ENCODE measurements around the gene CTXN2.
A peak's percentile ranks its signal among the peaks of the same experiment; 100 is the strongest.

Gene CTXN2

GRCh38 chr15:48176112-48176511, 15.4 kb upstream of the CTXN2 start:
- H3K9me3 ChIP-seq (replicated peaks in 1 of 11): peaks cover 0 to 9% (median 0%) of the 10 kb centered on the region in 11 experiments; a peak in 3 of 22 replicates
- no peaks in the 10 kb centered on the region; a peak in 1 of 22 replicates for H3K27me3 ChIP-seq
- H4K20me1 ChIP-seq: no peaks in the 10 kb centered on the region
- no peak overlapping the region for H3K27ac ChIP-seq
- H3K4me1 ChIP-seq: peaks cover 0 to 8% (median 0%) of the 10 kb centered on the region in 10 experiments; a peak in 5 of 20 replicates
- no peaks in the 10 kb centered on the region for H3K36me3 ChIP-seq
- no peak overlapping the region for H3K4me3 ChIP-seq
- no peak overlapping the region for H3K9ac ChIP-seq
- H3K4me2 ChIP-seq: no peak overlapping the region
- TF ChIP-seq Cebpa-rat (IDR thresholded peaks at IDR 0.05): no peak

- peak overlapping the region in 6 of 10 experiments; percentile 58 to 67 (median 65); a peak in 6 of 20 replicates for H3K4me3 ChIP-seq
- peak overlapping the region in 1 of 11 experiments; percentile 65; a peak in 1 of 22 replicates for H3K27ac ChIP-seq
- H3K36me3 ChIP-seq: no peaks in the 10 kb centered on the region
- peaks cover 0 to 9% (median 0%) of the 10 kb centered on the region in 11 experiments; a peak in 3 of 22 replicates for H3K9me3 ChIP-seq (replicated peaks in 1 of 11)
- H3K9ac ChIP-seq: no peak overlapping the region; a peak in 1 of 22 replicates
- no peaks in the 10 kb centered on the region for H4K20me1 ChIP-seq
- peaks cover 0 to 8% (median 0%) of the 10 kb centered on the region in 10 experiments; a peak in 5 of 20 replicates for H3K4me1 ChIP-seq
- H3K4me2 ChIP-seq: peak overlapping the region; percentile 18 to 68 (median 58); a peak in 19 of 22 replicates
- TF ChIP-seq Cebpa-rat (IDR thresholded peaks at IDR 0.05): no peak
- no peaks in the 10 kb centered on the region; a peak in 1 of 22 replicates for H3K27me3 ChIP-seq
Measured at GRCh38 chr15:48176957-48177356, 14.5 kb upstream of the CTXN2 start.

- peak overlapping the region; percentile 47 to 68 (median 58); a peak in 19 of 22 replicates for H3K4me2 ChIP-seq
- peaks cover 0 to 8% (median 0%) of the 10 kb centered on the region in 10 experiments; a peak in 5 of 20 replicates for H3K4me1 ChIP-seq
- H3K27me3 ChIP-seq: no peaks in the 10 kb centered on the region; a peak in 1 of 22 replicates
- TF ChIP-seq Cebpa-rat (IDR thresholded peaks at IDR 0.05): no peak
- no peaks in the 10 kb centered on the region for H4K20me1 ChIP-seq
- peak overlapping the region in 9 of 11 experiments; percentile 62 to 80 (median 67); a peak in 11 of 22 replicates for H3K27ac ChIP-seq
- peak overlapping the region; percentile 68 to 85 (median 76); a peak in 21 of 22 replicates for H3K9ac ChIP-seq
- H3K4me3 ChIP-seq: peak overlapping the region; percentile 56 to 74 (median 64)
- peaks cover 0 to 7% (median 0%) of the 10 kb centered on the region in 11 experiments; a peak in 3 of 22 replicates for H3K9me3 ChIP-seq (replicated peaks in 1 of 11)
- H3K36me3 ChIP-seq: no peaks in the 10 kb centered on the region
Measured at GRCh38 chr15:48177383-48177765, 14.1 kb upstream of the CTXN2 start.

- Histone ChIP-seq H3K9me3 (replicated peaks in 1 of 11) (peaks cover 0 to 7% (median 0%) of the 10 kb centered on the region in 11 experiments; a peak in 3 of 22 replicates), H3K4me2 (peak within 1 kb of the TSS; percentile 47 to 68 (median 58)), H3K4me3 (peak within 1 kb of the TSS; percentile 56 to 74 (median 64)), H3K9ac (peak within 1 kb of the TSS; percentile 68 to 85 (median 76)), H3K36me3 (no peaks in the 10 kb centered on the region), H3K27me3 (no peaks in the 10 kb centered on the region; a peak in 1 of 22 replicates), H4K20me1 (no peaks in the 10 kb centered on the region), H3K4me1 (peaks cover 0 to 8% (median 0%) of the 10 kb centered on the region in 10 experiments; a peak in 5 of 20 replicates), H3K27ac (peak within 1 kb of the TSS; percentile 59 to 80 (median 66); a peak in 21 of 22 replicates)
- no peak for TF ChIP-seq Cebpa-rat (IDR thresholded peaks at IDR 0.05)
Measured at GRCh38 chr15:48177766-48178647, 13.5 kb upstream of the CTXN2 start, which contains the start of gene MYEF2. Gene MYEF2 (minus strand): TSS chr15:48178295. CDS start chr15:48178237, 58 bp downstream.

- Histone ChIP-seq H3K27me3 (no peaks in the 10 kb centered on the region; a peak in 1 of 22 replicates), H4K20me1 (no peaks in the 10 kb centered on the region), H3K4me3 (peak overlapping the region; percentile 56 to 74 (median 64); a peak in 14 of 20 replicates), H3K9me3 (replicated peaks in 1 of 11) (peaks cover 0 to 3% (median 0%) of the 10 kb centered on the region in 11 experiments; a peak in 2 of 22 replicates), H3K4me2 (peak overlapping the region in 9 of 11 experiments; percentile 33 to 68 (median 58); a peak in 8 of 22 replicates), H3K36me3 (no peaks in the 10 kb centered on the region), H3K27ac (no peak overlapping the region), H3K9ac (0 out of 22 replicates have a peak overlapping the region, but pooled peaks of 1 of the 11 experiments have one; percentile 76), H3K4me1 (peaks cover 0 to 8% (median 0%) of the 10 kb centered on the region in 10 experiments; a peak in 5 of 20 replicates)
- TF ChIP-seq Cebpa-rat (IDR thresholded peaks at IDR 0.05): no peak
Measured at GRCh38 chr15:48178648-48178931, 12.9 kb upstream of the CTXN2 start.

- no peaks in the 10 kb centered on the region for H3K9me3 ChIP-seq (replicated peaks in 1 of 11)
- no peaks in the 10 kb centered on the region for H3K36me3 ChIP-seq
- H3K4me2 ChIP-seq: no peak overlapping the region
- no peak overlapping the region for H3K9ac ChIP-seq
- no peaks in the 10 kb centered on the region for H4K20me1 ChIP-seq
- no peak overlapping the region for H3K4me3 ChIP-seq
- H3K4me1 ChIP-seq: no peaks in the 10 kb centered on the region
- no peaks in the 10 kb centered on the region; a peak in 1 of 22 replicates for H3K27me3 ChIP-seq
- TF ChIP-seq Cebpa-rat (IDR thresholded peaks at IDR 0.05): no peak
- no peak overlapping the region for H3K27ac ChIP-seq
Measured at GRCh38 chr15:48182749-48183148, 8.7 kb upstream of the CTXN2 start.

- H3K4me2 ChIP-seq: no peak overlapping the region
- H3K9ac ChIP-seq: no peak overlapping the region
- no peaks in the 10 kb centered on the region for H3K4me1 ChIP-seq
- no peaks in the 10 kb centered on the region for H3K36me3 ChIP-seq
- TF ChIP-seq Cebpa-rat (IDR thresholded peaks at IDR 0.05): peak in 1 of 11 experiments; percentile 47; a peak in 2 of 22 replicates
- no peaks in the 10 kb centered on the region for H3K27me3 ChIP-seq
- no peak overlapping the region for H3K27ac ChIP-seq
- H4K20me1 ChIP-seq: no peaks in the 10 kb centered on the region
- no peaks in the 10 kb centered on the region for H3K9me3 ChIP-seq (replicated peaks in 1 of 11)
- no peak overlapping the region for H3K4me3 ChIP-seq
Measured at GRCh38 chr15:48185529-48185928, 5.9 kb upstream of the CTXN2 start.

GRCh38 chr15:48186271-48186670, 5.2 kb upstream of the CTXN2 start:
- Histone ChIP-seq H3K4me2 (no peak overlapping the region), H4K20me1 (no peaks in the 10 kb centered on the region), H3K4me3 (no peak overlapping the region), H3K27ac (no peak overlapping the region), H3K9me3 (replicated peaks in 1 of 11) (no peaks in the 10 kb centered on the region), H3K27me3 (no peaks in the 10 kb centered on the region), H3K9ac (no peak overlapping the region), H3K4me1 (no peaks in the 10 kb centered on the region), H3K36me3 (no peaks in the 10 kb centered on the region)
- no peak for TF ChIP-seq Cebpa-rat (IDR thresholded peaks at IDR 0.05)

- Histone ChIP-seq H3K4me1 (no peaks in the 10 kb centered on the region), H3K36me3 (no peaks in the 10 kb centered on the region), H3K27ac (no peak overlapping the region), H4K20me1 (no peaks in the 10 kb centered on the region), H3K27me3 (no peaks in the 10 kb centered on the region), H3K9ac (no peak overlapping the region), H3K4me2 (no peak overlapping the region), H3K4me3 (no peak overlapping the region), H3K9me3 (replicated peaks in 1 of 11) (no peaks in the 10 kb centered on the region)
- TF ChIP-seq Cebpa-rat (IDR thresholded peaks at IDR 0.05): no peak
Measured at GRCh38 chr15:48190932-48191573, 412 bp upstream of the CTXN2 start.
